GM04503 (cell line): ENCODE results near the gene AKAP8L.
A peak's percentile ranks its signal among the peaks of the same experiment; 100 is the strongest.
"Not testable (repeated sequence)": the region's sequence is repeated elsewhere in the genome, so short reads cannot be mapped to it uniquely, and the experiment has no call there.

Experiments
- DNase-seq: peaks from one replicate; pipeline ENCODE4 v3.0.0-alpha.2; 2012; ENCODE audit warnings: low read depth

The AKAP8L gene

DNA sequence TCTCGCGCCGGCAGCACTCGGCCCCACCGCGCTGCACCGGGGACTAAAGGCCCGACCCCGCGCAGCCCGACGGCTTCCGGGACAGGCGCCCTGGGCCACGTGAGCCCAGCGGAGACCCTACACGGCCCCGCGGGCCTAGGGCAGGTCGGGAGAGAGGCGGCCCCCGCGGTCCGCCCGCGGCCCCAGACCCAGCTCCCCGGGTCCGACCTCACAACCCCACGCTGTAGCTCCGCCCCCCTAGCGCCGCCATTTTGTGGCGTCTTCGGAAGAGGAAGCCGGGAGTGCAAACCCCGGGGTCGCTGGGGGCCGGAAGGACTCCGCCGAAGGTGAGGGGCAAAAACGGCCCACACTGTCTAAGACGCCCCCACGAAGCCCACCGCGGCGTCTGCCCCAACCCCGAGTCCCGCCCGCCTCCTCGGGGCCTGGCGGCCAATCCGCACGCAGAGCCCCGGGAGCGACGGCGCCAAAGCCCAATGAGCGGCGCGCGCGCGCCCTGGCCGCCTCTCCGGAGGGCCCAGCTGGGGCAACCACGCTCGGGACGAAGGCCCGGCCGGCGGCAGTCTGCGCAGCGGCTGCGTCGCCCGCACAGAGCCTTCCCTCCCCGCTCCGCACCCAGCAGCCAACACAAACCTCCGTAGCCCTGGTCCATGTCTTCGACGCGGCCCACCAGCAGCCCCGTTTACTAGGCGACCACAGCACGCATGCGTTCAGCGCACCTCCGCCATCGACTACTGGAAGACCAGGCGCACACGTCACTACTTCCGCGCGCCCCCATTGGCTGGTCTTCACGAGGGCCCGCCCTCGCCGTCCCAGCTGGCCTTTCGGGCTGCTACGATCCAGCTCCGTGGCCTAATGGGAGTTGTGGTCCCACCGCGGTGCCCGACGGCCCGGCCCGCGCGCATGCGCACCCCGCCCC, 39.4 kb downstream of the AKAP8L start, which contains the start of gene AKAP8:
AKAP8 (minus strand) TSS at position 705 of the 916 bp plus-strand sequence; CDS start at position 649, 56 bp downstream.
- DNase-seq, result peak; percentile 85

DNA sequence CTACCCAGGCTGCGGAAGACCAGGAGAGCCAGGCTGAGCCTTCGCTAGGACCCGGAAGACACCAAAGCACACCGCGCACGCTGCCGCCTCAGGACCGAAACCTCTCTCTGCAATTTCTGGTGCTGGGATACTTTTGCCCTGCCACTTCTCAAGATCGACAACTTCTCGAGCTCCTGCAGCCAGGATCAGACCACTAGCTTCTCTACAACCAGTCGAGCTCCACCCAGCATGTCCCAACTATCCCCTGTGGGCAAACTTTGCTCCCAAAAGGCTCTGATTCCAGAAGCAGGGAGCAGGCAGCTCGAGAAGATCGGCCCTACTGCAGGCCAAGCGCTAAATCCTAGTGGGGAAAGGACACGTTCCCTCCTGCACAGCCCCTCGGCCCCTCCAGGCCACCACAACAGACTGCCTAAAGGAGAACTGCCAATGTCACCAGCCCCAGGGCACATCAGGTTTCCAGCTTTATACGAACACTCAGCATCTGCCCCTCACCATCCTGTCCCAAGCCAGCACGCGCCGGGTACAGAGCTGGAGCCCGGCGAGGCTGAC, 40.2 kb downstream of the AKAP8L start:
- DNase-seq, result no peak

DNA sequence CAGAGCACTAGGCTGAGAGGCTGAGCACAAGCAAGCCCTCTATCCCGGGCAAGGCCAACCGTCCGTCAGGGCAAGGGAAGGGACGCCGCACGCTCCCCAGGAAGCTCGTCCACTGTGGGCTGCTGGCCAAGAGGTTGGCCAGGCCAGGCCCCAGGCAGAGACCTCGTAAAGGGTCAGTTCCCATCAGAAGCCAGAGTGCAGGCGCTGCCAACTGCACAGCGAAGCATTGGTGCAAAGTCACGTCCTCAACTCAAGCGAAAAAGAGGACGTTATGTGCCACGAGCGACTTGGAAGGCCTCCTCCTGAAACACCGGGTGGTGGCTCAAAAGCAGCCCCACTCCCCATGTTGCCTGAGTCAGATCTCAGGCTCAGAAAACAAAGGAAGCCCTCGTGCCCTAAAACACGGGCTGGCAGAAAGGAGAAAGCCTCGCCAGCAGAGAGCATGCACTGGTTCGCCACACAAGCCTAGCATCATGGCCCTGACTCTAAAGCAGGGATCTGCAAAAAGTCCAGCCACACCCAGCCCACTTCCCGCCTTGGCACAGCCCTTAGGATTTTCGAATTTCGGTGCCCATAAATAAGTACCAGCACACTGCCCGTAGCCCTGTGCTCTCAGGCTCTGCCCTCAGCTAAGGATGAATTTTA, 43.9 kb downstream of the AKAP8L start:
- DNase-seq, result no peak

DNA sequence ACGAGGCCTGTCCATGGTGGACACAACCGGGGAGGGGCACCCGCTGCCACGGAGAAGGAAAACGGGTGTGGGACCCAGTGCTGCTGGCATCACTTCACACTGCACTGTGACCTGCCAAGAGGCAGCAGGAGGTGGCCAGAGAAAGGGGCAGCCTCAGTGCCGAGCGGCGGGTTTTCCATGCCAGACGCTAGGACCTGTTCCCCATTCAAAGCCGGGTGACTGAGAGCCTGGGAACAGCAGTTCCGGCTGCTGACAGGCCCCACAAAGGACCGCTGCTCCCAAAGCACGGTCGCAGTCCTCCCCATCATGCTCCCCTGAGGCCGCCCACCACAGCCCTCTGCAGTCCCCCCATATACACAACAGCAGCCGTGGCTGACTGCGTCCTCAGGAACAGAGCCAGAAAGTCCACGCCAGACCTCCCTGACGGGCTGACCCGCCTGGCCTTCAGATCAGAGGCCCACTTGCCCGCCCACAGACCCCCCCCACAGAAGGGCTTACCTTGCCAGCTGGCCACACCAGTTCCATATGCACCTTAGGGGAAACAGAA, 44.6 kb downstream of the AKAP8L start:
- DNase-seq, result no peak

DNA sequence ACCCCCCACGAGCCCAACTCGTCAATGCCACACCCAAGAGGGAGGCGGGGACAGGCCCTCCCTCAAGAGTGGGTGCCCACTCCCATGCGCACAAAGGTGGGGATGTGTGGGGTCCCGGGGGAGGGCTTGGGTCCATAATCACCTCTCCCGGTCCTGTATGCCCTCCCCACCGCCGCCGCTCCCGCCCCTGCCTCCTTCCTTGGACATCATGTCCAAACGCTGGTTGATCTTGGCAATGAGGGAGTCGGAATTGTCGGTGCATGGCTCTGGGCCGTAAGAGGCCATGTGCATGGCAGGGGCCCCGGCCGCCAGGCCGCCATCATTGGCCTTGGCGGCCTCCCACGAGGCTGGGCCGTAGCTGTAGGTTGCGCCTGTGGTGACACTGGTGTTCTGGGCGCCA, 45.1 kb downstream of the AKAP8L start:
- DNase-seq, result no peak

DNA sequence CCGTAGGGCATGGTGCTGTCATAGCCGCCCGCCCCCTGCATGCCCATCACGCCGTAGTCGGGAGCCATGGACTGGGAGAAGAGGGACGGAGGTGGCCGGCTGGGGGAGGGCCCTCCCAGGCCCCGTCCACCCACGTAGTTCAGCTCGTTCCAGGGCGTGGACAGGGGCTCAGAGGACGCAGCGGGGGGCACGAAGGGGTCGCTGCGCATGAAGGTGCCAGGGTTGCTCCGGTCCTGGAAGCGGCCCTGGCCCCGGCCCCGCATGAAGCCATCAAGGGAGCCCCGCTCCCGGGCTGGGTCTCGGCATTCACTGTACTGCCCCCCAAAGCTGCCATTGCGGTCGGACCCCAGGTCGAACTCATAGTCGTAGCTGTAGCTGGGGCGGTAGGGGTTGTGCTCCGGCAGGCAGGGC, 45.9 kb downstream of the AKAP8L start:
- no peak for DNase-seq

DNA sequence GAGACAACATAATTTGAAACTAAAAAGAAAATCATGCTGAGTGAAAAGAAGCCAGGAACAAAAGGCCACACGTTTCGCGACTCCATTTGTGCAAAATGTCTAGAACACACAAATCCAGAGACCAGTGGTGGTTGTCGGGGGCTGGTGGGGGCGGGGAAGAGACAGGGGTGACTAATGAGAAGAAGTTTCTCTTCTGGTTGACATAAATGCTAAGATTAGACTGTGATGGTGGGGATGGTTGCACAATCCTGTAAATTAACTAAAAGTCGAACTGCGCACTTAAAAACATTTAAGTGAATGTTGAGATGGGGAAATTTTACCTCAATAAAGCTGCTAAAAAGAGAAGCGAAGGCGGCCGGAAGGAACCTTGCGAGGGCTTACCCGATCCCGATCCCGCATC, 46.3 kb downstream of the AKAP8L start:
- no peak for DNase-seq

DNA sequence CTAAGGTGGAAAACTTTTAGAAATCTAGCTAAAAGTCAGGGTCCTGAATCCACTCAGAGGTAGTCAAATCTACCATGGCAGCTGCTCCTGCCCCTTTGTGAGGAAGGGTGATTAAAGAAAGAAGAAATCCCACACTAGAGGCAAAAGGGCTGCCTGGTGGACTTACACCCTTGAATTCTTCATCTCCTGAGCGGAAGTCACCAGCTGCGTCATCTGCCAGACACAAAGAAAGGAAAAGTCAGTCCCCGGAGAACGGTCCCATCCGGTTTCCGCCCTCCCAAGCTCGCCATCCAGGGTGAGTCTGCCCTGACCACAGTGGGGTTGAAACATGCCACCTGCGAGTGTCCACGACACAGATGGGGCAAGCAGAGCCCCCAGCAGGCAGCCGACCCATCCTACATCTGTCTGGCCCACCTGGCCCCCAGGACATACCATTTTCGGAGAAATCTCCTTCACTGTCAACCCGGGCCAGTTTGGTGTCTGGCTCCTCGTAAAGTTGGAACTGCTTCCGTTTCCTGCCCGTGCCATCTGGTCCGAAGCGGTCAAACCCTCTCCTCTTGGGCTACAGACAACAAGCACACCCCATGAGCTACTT, 46.9 kb downstream of the AKAP8L start:
- DNase-seq, result no peak

DNA sequence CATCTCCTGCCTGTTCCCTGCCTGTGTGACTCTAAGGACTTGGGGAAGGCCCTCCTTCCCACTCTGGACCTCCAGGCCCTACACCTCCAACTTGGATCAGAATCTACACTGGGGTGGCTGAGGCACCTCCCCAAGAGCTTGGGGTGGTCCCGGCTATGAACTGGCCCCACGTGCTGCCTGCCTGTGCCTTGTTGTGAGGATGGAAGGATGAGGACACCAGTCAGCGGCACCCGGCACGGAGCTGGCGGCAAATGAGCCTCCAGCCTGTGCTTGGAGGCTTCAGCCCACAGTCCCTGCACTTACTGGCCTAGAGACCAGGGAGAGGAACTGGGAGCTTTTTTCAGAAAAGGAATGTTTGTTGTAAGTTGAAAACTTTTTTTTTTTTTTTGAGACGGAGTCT, 47.7 kb downstream of the AKAP8L start:
- DNase-seq, result no peak

DNA sequence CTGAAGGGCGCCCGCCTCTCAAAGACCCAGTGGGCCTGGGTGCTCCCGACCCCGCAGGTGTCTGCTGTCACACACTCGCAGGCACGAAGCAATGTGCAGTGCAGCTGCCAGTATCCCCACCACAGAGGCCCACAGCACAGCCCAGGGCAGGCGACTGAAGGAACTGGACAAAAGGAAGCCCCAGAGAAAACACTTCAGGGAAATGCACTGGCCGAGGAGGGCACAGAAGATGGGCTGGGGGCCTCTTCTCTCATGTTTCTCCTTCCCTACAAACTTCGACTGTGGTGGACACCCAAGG, 49.2 kb downstream of the AKAP8L start:
- DNase-seq, result no peak

DNA sequence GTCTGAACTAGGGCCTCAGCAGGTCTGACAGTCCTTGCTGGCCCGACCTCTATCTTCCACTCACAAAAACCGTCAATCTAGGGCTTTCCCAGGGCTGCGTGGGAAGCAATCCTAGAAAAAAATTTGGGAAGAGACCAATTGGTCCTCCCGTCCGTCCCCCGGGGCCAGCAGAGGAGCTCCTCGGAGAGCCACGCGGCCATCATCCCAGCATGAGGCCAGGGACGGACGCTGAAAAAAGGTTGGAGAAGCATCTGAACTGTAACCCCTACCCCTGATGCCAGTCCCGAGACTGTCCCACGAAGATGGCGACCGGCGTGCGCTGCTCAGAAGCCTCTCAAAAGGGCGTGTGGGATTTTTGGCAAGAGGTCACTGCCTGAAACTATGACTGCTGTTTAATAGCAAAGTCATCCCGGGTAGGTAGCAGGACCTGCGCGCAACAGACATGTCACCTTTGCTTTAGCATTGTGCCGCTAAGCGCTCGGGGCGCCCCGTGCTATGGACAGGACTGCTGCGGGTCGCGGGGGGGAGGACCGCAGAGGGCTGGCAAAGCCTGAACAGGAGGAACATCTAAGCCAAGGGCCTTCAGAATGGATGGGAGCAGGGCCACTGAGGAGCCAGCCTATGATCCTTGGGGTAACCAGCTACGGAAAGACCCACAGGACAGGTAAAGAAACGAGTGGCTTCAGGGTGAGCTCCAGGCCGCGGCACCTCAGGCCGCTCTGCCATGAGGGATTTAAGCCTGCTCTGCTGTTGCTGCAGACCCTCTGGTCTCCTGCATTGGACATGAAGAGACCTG, 49.8 kb downstream of the AKAP8L start:
- no peak for DNase-seq

DNA sequence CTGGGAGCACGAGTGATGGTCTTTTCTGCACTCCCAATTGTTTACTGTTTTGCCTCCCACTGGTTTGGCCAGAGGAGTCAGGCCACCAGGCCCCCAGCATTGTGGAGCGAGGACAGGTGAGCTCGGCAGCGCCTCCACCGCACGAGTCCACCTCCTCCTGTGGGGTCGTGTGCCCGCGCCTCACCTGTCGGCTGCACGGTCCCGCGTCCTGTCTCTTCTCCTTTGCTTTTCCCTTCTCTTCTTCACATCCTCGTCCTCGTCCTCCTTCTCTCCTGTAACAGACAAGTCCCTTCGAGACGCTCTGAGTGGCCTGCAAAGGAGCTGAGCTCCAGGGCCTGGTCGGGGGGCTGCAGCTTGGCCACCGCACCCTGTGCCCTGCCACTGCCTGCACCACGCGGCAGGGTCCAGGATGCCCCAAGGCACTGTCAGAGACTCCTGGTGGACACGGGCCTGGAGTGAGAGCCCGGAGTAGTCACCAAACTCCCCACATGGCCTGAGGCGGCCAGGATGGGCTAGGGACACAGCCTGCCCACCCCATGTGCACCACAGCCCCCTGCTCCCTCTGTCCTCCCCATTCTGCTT, 50.6 kb downstream of the AKAP8L start:
- DNase-seq, result no peak

DNA sequence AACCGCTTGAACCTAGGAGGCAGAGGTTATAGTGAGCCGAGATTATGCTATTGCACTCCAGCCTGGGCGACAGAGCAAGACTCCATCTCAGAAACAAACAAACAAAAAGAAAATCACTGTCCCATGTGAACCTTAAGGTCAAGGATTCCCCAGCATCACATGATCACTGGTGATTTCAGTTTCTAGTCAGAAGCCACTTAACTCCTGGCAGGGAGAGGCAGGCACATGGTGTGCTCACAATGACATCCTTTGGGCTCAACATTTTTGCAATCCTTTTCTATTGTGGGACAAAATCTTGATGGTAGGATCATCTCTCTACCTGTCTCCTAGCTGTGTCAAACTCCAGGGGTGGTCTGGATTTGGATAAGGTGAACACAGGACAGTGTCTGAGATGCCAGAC, 51.3 kb downstream of the AKAP8L start:
- no peak for DNase-seq

DNA sequence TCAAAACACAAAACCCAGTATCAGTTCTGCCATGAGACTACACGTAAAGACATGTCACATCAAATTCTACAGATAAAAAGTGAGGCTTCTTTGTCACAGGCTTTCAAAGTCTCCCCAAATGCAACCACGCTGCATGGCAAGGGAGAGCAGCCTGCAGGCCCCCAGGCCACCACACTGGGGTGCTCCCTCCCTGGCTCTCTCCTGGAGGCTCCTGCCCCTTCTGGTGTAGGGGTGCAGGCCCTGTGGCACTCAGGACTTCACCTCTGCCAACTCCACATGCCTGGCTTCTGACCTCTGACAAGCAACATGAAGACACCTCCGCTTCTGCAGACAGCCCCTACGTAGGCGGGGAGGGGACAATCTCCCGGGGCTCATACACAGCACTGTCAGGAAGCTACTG, 53.5 kb downstream of the AKAP8L start:
- no peak for DNase-seq

DNA sequence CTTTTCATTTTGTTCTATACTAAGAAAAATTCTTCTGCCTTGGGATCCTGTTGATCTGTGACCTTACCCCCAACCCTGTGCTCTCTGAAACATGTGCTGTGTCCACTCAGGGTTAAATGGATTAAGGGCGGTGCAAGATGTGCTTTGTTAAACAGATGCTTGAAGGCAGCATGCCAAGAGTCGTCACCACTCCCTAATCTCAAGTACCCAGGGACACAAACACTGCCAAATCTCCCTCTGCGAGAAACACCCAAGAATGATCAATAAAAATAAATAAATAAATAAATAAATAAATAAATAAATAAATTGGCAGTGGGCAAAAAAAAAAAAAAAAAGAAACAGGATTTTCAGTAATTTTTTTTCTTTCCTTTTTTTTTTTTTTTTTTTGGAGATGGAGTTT, 55.0 kb downstream of the AKAP8L start:
- not testable (repeated sequence) for DNase-seq

DNA sequence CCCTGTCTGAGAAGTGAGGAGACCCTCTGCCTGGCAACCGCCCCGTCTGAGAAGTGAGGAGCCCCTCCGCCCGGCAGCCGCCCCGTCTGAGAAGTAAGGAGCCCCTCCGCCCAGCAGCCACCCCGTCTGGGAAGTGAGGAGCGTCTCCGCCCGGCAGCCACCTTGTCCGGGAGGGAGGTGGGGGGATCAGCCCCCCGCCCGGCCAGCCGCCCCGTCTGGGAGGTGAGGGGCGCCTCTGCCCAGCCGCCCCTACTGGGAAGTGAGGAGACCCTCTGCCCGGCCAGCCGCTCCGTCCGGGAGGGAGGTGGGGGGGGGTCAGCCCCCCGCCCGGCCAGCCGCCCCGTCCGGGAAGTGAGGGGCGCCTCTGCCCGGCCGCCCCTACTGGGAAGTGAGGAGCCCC, 55.7 kb downstream of the AKAP8L start:
- DNase-seq, result not testable (repeated sequence)

DNA sequence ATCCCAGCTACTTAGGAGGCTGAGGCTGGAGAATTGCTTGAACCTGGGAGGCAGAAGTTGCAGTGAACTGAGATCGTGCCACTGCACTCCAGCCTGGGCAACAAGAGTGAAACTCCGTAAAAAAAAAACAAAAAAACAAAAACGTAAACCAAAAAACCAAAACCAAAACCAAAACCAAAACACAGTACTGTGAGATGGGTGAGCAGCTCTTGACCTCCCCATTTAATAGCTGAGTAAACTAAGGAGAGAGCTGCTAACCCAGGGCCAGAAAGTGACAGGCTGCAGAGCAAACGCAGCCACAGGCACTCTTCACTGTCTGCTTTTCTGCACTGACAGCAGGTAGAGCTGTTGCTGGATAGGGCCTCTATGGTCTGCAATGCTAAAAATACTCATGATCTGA, 58.8 kb downstream of the AKAP8L start:
- DNase-seq, result not testable (repeated sequence)

DNA sequence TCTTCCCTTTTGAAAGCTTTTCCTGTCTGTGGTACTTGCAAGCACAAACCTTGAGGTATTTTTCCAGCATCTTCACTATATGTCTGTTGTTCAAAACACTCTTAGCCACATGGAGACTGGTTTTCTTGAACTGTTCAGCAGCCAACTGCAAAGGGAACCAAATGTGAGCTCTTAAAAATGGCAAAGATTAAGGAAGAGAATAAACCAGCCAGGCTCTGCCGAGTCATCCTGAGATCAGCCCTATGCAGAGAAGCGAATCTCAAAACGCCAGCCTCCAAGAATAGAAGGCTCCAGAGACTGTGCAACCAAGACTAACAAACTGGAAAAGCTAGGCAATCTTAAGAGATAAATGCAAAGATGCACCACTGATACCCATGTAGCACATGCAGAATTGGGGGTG, 59.9 kb downstream of the AKAP8L start:
- DNase-seq, result no peak

DNA sequence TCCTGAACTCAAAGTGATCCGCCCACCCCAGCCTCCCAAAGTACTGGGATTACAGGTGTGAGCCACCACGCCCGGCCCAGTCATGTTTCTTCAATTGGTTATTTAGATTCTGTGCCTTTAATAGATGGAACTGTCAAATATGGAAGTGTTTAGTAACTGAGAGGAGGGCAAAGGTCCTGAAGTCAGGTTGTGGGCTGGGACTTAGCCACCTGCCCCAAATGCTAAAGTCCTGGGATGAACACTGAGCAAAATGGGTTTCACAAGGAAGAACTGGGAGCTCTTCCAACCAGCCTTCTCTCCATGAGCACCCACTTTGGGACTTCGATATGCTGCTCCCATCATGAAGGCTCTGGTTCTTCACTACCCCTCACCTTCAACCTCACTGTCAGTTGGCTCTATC, 60.9 kb downstream of the AKAP8L start:
- DNase-seq, result no peak

DNA sequence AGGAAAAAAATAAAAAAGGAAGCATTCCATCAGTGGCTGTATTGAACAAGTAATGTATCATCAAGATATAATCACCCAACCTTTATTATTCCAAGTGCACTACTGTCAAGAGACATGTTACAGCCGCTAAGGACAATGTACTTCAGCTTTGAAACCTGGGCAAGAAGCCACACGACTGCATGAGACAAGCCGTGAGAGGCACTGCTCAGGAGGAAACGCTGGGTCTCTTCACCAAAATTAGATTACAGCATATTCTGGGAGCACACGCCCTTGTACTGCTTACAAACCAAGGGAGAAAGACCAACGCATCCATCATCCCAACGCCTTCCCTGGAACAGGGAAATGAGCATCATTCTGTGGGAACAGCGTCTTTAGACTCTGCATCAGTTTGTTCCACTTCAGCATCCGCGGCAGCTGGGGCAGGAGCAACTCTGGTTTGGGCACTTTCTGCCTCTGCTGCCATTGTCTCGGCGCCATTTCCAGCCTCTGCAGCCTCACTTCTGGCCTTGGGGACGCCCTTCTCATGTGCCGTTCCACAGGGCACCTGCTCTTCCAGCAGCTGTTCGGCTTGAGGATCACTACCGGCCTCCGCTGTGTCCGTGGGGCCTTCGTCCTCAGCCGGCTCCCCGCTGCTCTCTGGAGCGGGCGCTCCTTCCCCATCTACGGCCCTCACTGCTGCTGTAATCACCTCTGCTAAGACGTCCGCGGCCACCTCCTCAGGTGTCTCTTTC, 64.1 kb downstream of the AKAP8L start:
- no peak for DNase-seq

DNA sequence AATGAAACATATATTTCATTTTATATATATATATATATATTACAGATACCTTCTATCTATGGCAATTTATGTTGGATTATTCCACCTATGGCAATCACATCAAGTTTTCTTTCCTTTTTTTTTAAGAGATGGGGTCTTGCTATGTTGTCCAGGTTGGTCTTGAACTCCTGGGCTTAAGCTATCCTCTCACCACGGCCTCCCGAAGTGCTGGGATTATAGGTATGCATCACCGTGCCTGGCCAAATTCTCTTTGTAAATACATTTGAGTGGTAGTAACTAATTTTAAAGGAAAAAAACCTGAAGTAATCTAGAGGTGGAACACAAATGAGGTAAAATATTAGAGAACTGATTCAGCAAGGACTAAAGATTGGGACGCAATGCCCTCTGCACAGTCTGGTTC, 64.9 kb downstream of the AKAP8L start:
- no peak for DNase-seq
